IPS-11a (cell line): ENCODE data around the gene ALPL.

Experiments used
- H3K4me3 ChIP-seq: one replicate; pipeline ENCODE4 v1.5.1; 2013; ENCODE audit warnings: low read depth, low read length, control low read depth

The ALPL gene

DNA sequence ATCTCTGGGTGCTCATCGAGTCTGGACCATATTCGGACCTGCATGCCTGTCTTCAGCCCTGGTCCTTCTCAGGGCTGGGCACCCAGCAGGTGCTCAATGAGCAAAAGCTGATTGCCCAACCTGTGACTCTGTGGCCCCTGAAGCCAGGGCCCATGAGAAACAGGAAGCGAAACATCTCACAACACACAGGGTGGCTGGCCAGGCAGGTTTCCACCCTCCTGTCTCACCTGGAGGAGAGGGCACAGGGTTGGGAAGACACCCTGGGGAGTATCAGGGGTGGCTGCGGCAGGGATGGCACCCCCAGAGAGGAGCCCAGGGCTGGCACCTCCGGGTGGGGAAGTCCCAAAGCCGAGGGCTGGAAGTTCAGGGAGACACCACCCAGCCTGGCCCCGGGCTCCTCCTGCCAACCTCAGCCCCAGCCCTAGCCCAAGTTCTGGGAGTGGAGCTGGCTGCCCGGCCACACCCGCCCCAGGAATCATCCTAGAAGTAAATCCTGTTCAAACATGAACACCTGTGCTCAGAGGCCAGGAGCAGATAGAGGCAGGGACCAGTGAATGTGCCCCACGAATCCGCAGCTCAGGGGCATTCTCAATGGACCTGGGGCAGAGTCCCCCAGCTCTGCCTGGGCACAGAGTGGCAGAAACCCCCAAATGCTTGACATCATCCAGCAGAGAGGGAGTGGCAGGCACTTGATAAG, 105.3 kb downstream of the ALPL start:
- no peak overlapping the region for H3K4me3 ChIP-seq

DNA sequence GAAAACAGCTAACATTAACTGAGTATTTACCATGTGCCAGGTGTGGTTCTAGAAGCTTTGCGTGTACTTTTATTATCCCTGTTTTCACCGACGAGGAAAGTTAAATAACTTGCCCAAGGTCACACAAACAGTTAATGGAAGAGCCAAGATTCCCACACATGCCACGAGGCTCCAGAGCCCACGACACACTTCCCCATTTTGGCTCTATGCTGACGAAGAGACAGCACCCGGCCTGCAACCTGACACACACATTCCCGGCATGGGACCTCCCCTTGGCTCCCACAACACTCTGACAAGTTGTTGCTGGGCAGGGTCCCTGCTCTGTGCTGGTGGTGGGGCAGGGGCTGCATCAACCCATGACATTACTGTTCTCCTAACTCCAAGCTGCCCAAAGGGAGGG, 107.1 kb downstream of the ALPL start:
- no peak overlapping the region for H3K4me3 ChIP-seq

DNA sequence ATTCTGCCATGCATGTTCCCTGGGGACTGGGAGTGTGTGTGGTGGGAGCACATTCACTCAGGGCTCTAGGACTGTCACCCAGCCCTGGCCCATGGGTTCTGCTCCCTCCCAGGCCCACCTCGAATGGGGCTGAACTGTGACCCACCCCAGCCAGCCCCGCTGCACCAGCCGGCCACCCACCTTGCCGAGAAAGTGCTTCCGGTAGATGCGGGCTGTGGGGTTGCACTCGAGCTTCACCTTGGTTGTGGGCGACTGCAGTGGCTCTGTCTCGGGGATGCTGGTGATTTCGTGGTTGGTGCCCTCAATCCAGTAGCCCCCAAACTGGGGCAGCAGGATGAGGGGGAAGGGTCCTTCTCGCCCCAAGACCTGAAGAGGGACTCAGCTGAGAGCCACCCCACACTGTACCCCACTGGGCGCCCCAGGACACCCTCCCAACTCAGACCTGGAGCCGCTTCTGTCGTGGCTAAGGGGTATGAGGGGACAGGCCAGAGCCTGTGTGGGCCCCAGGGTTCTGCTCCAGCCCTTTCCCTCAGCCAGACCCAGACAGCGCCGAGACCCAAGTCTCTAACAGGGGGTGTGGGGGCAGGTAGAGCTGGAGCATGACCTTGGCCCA, 108.0 kb downstream of the ALPL start:
- no peak overlapping the region for H3K4me3 ChIP-seq

DNA sequence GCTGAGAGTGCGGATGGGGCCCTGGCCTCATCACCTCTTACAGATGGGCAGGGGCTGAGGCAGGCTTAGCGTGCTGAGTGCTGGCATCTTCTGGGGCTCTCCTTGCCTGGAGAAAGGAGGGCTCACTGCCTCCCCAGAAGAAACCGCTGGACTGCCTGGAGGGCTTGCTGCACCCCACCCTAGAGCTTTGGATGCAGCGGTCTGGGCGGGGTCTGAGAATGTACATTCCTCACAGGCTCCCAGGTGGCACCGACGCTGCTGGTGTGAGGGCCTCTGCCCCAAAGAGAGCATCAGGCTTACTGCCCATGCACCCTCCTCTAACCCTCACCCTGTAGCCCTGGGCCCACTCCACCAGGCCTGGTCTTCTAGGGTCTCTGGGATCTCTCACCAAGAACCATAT, 108.8 kb downstream of the ALPL start:
- H3K4me3 ChIP-seq: no peak overlapping the region

DNA sequence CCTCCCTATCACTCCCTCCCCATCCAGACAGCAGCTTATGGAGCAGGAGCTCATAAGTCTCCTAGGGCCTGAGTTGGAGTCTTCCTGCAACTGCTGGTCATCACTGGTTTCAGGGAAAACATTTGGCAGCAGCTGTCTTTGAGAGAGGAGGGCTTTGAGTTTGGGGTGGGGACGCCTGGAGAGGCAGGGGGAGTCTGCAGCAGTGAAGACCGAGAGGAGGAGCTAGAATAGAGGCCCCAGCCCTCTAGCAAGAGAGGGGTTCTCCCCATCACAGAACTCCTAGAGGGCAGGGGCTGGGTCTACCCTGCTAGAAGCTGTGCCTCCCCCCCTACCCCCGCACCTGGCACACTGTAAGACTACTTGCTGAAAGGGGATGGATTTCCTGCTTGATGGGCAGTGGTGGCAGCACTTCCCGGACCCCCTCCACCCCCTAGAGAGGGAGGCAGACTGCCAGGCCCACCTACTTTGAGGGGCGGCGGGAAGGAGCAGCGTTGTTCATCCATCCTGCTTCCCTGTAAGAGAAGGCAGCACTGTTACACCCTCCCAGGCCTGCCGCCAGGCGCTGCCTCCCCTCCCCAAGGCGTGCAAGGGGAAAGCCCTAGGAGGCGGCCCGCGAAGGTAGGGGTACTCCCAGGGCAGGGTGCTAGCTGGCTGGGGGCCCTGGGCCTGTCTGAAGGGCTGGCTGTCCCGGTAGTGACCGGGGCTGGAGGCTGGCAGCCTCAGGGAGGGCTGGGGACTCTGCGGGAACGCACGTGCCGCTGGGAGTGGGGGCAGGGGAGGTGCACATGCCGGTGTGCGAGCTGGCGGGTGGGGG, 109.5 kb downstream of the ALPL start:
- no peak overlapping the region for H3K4me3 ChIP-seq

DNA sequence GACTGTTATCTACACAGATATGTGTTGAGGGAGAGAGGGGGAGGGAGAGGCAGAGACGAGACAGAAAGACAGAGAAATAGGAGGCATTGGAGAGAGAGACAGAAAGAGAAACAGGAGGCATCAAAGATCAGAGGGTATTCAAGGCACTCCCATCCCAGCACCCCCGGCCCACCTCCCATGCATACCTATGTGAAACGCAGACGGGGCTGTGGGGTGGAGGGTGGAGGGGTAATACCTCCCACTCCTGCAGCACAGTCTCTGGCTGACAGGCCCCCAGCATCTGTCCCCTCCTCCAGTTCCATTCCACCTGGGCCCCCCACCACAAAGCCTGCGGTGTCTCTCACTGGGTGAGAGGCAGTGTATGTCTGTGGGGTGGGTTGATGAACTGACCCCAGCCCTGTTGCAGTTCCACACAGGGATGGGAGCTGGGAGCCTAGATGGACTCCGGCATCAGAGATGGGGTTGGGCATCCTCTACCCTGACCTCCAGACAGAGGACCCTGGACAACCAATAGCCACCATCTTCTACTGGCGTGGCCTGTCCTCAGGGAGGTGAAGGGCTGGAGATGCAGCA, 110.2 kb downstream of the ALPL start:
- no peak overlapping the region for H3K4me3 ChIP-seq

DNA sequence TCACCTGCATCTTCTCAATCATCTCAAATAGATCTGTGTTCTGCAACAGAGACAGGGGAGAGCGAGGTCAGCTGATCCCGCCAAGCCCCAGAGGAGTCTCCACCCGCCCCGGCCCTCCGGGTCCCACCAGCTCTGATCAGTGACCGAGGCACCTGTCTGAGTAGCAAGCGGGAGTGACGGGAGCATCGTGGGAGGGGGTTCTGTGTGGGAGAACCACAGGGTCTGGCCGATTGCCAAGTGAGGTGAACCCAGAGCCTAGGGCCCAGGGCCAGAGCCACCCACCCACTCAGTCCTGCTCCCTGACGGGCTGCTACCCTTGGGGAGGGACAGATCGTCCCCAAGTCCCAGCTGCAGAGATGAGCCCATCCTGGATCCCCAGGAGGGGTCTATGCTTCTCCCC, 110.8 kb downstream of the ALPL start:
- no peak overlapping the region for H3K4me3 ChIP-seq

DNA sequence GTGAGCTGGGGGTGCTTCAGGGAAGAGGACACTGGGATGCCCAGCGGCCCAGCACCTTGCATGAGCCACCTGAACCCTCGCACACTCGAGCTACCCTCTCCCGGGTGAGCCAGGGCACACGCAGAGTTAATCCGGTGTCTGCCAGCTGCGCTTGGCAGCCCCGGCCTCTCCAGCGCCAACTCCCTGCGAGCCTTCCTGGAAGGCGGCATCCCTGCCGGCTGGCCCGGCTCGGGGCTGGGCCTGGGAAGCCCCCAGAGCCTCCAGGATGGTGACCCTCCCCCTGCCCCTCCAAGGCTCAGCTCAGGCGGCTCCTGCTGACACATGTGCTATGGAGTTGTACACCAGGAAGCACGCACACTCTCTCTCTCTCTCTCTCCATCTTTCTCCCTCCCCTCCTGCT, 111.3 kb downstream of the ALPL start:
- H3K4me3 ChIP-seq: no peak overlapping the region

DNA sequence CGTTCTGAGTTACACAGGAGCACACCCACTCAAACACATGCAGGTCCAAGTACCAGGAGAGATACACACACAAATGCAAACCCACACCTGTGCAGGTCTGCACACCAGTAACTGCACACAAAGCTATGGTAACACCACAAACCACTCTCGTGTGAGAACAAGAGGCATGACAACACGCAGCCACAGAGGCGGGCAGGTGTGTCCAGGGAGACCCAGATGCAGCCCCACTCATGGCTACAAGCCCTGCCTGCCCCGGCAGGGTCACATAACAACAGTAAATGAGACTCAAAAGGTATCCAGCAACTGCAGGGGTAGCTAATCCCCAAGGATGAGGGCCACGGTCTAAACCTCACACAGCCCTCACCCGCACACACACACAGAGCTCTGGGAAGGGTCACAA, 111.8 kb downstream of the ALPL start:
- H3K4me3 ChIP-seq: no peak overlapping the region

DNA sequence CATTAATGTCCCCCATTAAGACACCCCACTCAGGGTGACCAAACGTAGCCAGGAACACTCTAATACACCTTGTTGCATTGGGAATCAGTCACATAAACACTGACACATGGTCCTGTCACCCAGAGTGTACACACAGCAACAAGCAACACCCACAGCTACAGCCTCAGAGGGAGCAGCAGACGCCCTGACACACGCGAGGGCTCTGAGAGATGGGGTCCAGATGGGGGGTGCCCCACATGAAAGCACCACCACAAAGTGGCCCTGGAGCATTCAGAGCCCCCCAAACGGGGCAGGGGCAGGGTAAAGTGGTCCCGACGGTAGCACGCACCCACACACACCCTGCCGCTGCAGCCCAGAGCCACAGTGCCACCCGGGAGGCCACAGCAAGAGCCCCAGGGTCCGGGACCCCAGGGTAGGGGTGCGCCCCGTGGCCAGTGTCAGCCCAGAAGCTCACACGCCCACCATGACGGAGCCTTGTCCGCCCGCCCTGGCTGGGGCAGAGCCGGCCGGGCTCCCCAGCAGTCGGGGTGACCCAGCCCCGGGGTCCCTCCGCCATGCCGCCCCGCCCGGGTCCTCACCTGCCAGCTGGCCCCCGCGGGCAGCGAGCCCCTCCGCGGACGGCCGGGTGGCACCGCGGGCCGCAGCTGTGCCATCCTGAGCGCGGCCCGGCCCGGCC, 112.7 kb downstream of the ALPL start:
- peak overlapping the region; percentile 31 for H3K4me3 ChIP-seq

DNA sequence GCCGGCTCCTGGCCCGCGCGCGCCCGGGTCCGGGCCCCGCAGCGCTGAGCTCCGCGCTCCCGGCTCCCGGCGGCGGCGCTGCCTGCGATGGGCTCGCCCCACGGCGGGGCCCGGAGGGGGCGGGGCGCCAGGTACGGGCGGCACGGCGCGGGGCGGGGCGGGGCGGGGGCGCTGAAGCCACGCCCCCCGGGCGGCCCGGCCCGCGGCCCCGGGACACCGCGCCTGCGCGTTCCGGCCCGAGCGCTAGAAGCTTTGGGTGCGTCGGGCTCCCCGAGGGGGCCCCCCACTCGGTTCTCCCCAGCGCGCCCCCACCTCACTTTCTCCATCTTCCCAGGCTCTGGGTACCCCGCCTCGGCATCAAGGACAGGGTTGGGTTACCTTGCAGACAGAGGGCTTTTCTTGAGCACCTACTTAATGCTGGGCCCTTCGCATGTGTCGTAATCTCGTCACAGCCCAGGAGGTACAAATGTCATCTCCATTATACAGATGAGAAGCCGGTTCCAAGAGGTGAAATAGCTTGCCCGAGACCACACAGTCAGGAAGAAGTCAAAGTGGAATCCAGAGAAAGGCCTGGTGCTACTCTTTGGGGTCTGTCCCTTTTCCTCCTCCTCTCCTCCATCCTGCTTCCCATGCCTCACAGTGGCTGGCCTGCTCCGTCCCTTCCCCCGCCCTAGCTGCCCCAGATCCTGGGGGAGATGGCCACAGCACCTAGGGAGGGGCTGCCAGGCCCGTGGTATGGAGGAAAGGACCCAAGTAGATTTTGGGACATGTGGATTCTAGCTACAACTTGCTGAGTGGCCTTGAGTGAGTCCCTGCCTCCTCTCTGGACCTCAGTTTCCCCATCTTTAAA, 113.5 kb downstream of the ALPL start:
- H3K4me3 ChIP-seq: peak overlapping the region; percentile 36

DNA sequence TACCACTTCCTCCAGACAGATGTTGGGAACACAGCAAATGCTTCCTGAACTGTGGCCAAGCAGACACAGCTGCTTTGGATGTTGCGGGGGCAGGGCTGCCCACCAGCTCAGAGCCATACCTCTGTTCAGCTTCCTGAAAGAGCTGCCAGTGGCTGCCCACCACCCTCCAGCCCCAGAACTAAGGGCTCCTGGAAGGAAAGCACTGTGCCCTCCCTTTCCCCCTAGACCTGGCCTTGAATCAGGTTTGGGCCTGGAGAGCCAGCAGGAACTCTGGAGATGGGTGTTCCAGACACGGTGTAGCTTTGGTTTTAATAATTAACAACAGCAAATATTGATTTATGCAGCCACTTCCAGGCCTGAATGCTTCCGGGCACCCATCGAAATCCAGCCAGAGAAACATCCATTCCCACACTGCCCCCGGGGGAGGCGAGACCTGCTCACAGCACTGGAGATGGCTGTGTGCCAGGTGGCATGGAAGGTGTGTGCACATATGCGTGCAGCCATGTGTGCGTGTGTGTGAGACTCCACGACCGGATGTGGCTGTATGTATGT, 114.3 kb downstream of the ALPL start:
- H3K4me3 ChIP-seq: no peak overlapping the region

DNA sequence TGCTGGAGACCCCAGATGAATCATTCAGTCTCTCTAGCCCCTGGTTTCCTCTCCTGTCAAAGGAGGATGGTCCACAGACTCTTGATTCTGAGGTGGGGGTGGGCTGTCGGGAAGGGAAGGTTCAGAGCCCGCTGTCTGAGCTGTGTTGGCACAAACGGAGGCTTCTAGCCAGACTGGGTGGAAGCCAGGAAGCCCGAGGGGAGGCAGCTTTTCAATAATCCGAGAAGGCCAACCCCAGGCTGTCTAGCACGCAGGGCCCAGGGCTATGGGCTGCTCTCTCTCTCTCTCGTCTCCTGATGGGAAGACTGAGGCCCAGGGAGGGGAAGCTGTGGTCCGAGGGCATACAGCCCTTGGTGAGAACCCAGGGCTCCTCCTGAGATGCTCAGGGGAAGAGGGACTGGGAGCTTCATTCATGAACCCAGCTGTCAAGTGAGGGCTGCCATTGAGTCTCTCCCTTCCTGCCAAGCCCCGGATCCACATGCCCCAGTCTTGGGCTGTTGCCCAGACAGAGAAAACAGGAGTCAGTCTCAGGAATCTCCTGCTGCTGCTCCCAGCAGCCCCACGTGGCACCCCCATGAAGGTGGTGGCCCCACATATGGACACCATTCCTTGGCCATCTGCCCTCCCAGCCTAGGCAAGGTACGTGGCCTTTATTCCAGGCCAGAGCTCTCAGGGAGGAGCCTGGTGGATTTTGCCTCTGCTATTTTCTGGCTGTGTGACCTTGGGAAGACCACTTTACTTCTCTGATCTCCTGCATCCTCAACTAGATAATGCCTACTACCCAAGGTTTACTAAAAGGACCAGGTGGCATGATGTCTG, 115.6 kb downstream of the ALPL start:
- no peak overlapping the region for H3K4me3 ChIP-seq

DNA sequence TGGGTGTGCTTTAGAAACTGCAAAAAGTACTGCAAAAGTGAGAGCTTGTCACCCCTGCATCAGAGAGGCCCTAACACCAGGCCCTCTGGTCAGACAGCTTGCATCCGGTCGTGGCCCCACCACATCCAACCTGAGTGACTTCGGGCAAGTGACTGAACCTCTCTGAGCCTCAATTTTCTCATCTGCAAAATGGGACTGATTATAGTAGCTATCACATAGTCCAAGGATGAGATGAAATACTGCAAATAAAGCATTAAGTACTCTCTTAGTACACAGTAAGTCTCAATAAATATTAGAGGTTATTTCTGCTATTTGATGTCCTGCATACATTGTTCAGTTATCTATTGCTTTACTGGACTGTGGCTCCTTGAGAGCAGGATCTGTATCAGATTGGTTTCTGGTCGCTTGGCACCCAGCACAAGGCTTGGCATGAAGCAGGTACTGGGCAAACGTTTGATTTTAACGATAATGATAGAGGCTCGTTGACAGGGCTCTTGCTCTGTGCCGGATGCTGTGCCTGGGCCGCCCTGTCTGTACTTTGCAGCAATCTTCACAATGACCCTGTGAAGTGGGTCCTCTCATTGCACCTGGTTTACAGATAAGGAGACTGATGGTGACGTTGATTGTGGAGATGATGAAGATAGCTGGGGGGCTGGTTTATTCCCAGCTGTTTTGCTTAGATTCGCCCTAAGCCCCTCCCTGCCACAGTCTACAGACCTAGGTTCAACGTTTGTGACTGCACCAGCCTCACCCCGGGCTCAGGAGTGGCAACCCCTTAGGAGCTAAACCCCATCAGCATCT, 116.4 kb downstream of the ALPL start:
- H3K4me3 ChIP-seq: no peak overlapping the region

DNA sequence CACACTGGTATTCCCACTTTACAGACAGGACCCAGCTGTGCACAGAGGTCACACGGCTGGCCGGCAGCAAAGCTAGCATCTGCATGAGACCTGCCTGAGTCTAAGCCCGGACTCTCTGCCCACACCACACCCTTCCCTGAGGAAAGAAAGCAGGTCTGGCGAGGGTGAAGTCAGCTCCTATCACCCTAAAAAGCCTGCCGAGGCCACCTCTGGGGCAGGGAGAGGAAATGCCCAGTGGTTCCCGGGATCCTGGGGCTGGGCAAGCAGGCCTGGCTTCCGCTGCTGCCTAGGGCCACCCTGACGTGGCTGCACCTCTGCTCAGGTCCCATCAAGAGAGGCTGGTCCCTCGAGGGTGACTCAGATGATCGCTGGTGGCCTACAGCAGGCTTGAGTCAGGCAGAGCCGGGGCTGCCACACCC, 117.7 kb downstream of the ALPL start:
- H3K4me3 ChIP-seq: no peak overlapping the region
